DOHH2 (cell line): ENCODE measurements around the gene WWC1.

ENCODE experiments used
- H3F3A ChIP-seq: fragments of 200-600 bp; sonication (generic), shearing (Covaris generic); 2 replicates; pipeline ENCODE4 v1.6.0; 2016; ENCODE audit warnings: antibody characterized with exemption, mild to moderate bottlenecking; ENCODE audit not compliant: control insufficient read depth, insufficient read depth
- H3K27ac ChIP-seq: fragments of 200-600 bp; sonication (generic); 2 replicates; pipeline ENCODE4 v1.5.1; 2014; ENCODE audit warnings: low read depth, mild to moderate bottlenecking, low read length, moderate library complexity
- H3K27me3 ChIP-seq: fragments of 200-600 bp; sonication (generic); 2 replicates; pipeline ENCODE4 v1.6.1; 2014; ENCODE audit warnings: mild to moderate bottlenecking, low read length, mixed read lengths; ENCODE audit not compliant: control insufficient read depth
- H3K36me3 ChIP-seq: fragments of 200-600 bp; sonication (generic); 2 replicates; pipeline ENCODE4 v1.6.1; 2014; ENCODE audit warnings: mild to moderate bottlenecking, low read length, moderate library complexity, mixed read lengths; ENCODE audit not compliant: control insufficient read depth
- H3K4me1 ChIP-seq: fragments of 200-600 bp; sonication (generic); 2 replicates; pipeline ENCODE4 v1.6.1; 2014; ENCODE audit warnings: mild to moderate bottlenecking, low read length, mixed read lengths; ENCODE audit not compliant: control insufficient read depth
- H3K4me2 ChIP-seq: fragments of 200-600 bp; sonication (generic); 2 replicates; pipeline ENCODE4 v1.6.0; 2014; ENCODE audit warnings: mild to moderate bottlenecking, low read length, moderate library complexity
- H3K4me3 ChIP-seq: fragments of 200-600 bp; sonication (generic); 2 replicates; pipeline ENCODE4 v1.5.1; 2014; ENCODE audit warnings: mild to moderate bottlenecking, low read length, mixed read lengths
- H3K79me2 ChIP-seq: fragments of 200-600 bp; sonication (generic); 2 replicates; pipeline ENCODE4 v1.6.1; 2014; ENCODE audit warnings: mild to moderate bottlenecking, low read length, mixed read lengths; ENCODE audit not compliant: control insufficient read depth
- H3K9me2 ChIP-seq: fragments of 200-600 bp; sonication (generic); replicated peaks from 2 replicates; pipeline ENCODE4 v1.6.1; 2014; ENCODE audit warnings: mild to moderate bottlenecking, low read length, mixed read lengths; ENCODE audit not compliant: control insufficient read depth
- H3K9me3 ChIP-seq: fragments of 200-600 bp; sonication (generic); 2 replicates; pipeline ENCODE4 v1.6.1; 2014; ENCODE audit warnings: antibody characterized with exemption, low read length, mixed read lengths; ENCODE audit not compliant: control insufficient read depth, insufficient read depth
- H4K20me1 ChIP-seq: fragments of 200-600 bp; sonication (generic); 2 replicates; pipeline ENCODE4 v1.6.0; 2014; ENCODE audit warnings: low read depth, mild to moderate bottlenecking, antibody characterized with exemption, low read length, moderate library complexity; ENCODE audit not compliant: control insufficient read depth, insufficient read depth
- CTCF ChIP-seq: fragments of 200-600 bp; sonication (generic); IDR thresholded peaks from one replicate; pipeline ENCODE4 v1.5.1; 2014; ENCODE audit warnings: antibody characterized with exemption, mild to moderate bottlenecking, low read depth, low read length; ENCODE audit not compliant: poor library complexity, severe bottlenecking
- EZH2phosphoT487 ChIP-seq: fragments of 200-600 bp; sonication (generic); IDR thresholded peaks from 2 replicates; pipeline ENCODE4 v1.6.1; 2017; ENCODE audit warnings: borderline replicate concordance, mild to moderate bottlenecking, antibody characterized with exemption, low read length, moderate library complexity, mixed read lengths

Gene WWC1

GRCh38 chr5:168350315-168350714 is 58.9 kb downstream of the WWC1 start:
- no peaks in the 10 kb centered on the region for H3K27me3 ChIP-seq
- no peak overlapping the region for H3K4me2 ChIP-seq
- H3K79me2 ChIP-seq, result no peaks in the 10 kb centered on the region
- no peak overlapping the region for H3K4me3 ChIP-seq
- no peaks in the 10 kb centered on the region for H3K9me2 ChIP-seq
- no peaks in the 10 kb centered on the region for H3K36me3 ChIP-seq
- no peak overlapping the region for H3K27ac ChIP-seq
- no peaks in the 10 kb centered on the region for H3K9me3 ChIP-seq
- no peaks in the 10 kb centered on the region for H3K4me1 ChIP-seq
- no peaks in the 10 kb centered on the region for H4K20me1 ChIP-seq
- no peaks in the 10 kb centered on the region for H3F3A ChIP-seq
- no peak for TF ChIP-seq EZH2phosphoT487
- no peak for TF ChIP-seq CTCF

DNA sequence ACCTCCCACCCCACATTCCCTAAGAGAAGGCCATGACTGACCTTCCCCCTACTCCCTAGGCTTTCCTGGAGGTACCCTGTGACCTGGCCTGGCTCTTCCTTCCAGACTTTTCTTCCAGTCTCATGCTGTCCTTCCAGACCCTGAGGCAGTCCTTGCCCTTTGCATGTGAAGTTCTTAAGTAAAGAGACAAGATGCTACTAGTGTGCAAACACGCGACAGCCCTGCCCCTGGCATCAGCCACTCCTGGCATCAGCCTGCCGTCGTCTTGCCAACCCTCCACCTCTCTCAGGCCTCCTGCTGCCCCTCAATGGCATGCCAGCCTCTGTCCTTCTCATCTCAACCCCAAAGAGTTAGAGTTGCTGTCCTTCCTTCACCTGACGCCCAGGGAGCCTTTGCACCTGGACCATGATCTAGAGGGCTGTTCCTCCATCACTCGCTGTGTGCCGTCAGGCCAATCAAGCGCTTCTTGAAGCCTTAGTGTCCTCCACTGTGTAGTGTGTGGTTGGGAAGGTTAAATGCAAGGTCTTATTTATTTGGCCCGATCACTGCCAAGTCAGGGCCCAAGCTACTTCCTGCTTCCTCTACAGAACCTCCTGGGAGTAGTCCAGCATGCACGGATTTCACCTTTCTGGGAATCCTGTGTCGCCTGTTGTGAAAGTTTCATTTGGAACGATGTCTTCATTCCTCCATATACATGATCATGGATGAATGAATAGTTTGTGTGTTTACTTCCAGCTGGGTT is 61.9 kb downstream of the WWC1 start:
- H3K9me3 ChIP-seq, result no peaks in the 10 kb centered on the region
- no peaks in the 10 kb centered on the region for H3K9me2 ChIP-seq
- H3K4me1 ChIP-seq, result no peaks in the 10 kb centered on the region
- H3F3A ChIP-seq, result no peaks in the 10 kb centered on the region
- H3K79me2 ChIP-seq, result no peaks in the 10 kb centered on the region
- H3K4me2 ChIP-seq, result no peak overlapping the region
- H4K20me1 ChIP-seq, result no peaks in the 10 kb centered on the region
- H3K36me3 ChIP-seq, result no peaks in the 10 kb centered on the region
- TF ChIP-seq CTCF (no peak), EZH2phosphoT487 (no peak)
- H3K27me3 ChIP-seq, result no peaks in the 10 kb centered on the region
- no peak overlapping the region for H3K4me3 ChIP-seq
- no peak overlapping the region for H3K27ac ChIP-seq

DNA sequence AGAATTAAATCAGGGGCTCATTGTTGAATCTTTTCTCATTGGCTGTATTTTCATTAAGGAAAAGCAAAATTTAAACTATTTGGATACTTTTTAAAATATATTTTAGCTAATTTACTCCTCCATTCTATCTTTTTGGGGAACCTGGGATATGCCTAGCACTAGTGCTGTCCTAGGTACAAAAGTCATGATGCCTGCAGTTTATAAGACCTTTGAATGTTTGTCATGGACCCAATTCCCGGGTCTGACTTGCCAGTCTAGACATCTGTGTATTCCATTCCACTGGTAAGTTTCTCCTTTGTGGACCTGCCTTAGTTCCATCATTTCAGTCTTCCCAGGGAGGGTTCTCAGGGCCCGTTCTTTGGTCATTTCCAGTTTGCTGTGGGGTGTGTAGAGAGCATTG is 63.0 kb downstream of the WWC1 start:
- no peaks in the 10 kb centered on the region for H3K9me3 ChIP-seq
- H3K4me2 ChIP-seq, result no peak overlapping the region
- H3K4me1 ChIP-seq, result no peaks in the 10 kb centered on the region
- no peak overlapping the region for H3K27ac ChIP-seq
- H3F3A ChIP-seq, result no peaks in the 10 kb centered on the region
- H3K9me2 ChIP-seq, result no peaks in the 10 kb centered on the region
- H3K4me3 ChIP-seq, result no peak overlapping the region
- no peaks in the 10 kb centered on the region for H3K27me3 ChIP-seq
- no peaks in the 10 kb centered on the region for H3K79me2 ChIP-seq
- no peaks in the 10 kb centered on the region for H3K36me3 ChIP-seq
- no peaks in the 10 kb centered on the region for H4K20me1 ChIP-seq
- TF ChIP-seq CTCF (no peak), EZH2phosphoT487 (no peak)
